ENCODE data around the gene KHK.

The KHK gene

GRCh38 chr2:27058210-27058609, 28.4 kb upstream of the KHK start:
- TF ChIP-seq EP300 (IDR thresholded peaks at IDR 0.05; ENCODE audit: borderline replicate concordance) (no peak), MAX (IDR thresholded peaks at IDR 0.05) (no peak), ZBTB7A (IDR thresholded peaks at IDR 0.05; ENCODE audit: low read depth) (no peak), YY1 (IDR thresholded peaks at IDR 0.05; ENCODE audit: low read depth) (no peak), REST (IDR thresholded peaks at IDR 0.05; ENCODE audit: low read depth) (no peak), TCF12 (IDR thresholded peaks at IDR 0.05; ENCODE audit: low read depth) (no peak), TEAD4 (IDR thresholded peaks at IDR 0.05) (no peak), RAD21 (IDR thresholded peaks at IDR 0.05; ENCODE audit: low read depth) (no peak), USF1 (IDR thresholded peaks at IDR 0.05) (no peak), CEBPB (IDR thresholded peaks at IDR 0.05) (no peak)

- TF ChIP-seq TEAD4 (IDR thresholded peaks at IDR 0.05): no peak
- TF ChIP-seq ZBTB7A (IDR thresholded peaks at IDR 0.05; ENCODE audit: low read depth): no peak
- no peak for TF ChIP-seq USF1 (IDR thresholded peaks at IDR 0.05)
- TF ChIP-seq MAX (IDR thresholded peaks at IDR 0.05): no peak
- no peak for TF ChIP-seq YY1 (IDR thresholded peaks at IDR 0.05; ENCODE audit: low read depth)
- TF ChIP-seq RAD21 (IDR thresholded peaks at IDR 0.05; ENCODE audit: low read depth): no peak
- TF ChIP-seq TCF12 (IDR thresholded peaks at IDR 0.05; ENCODE audit: low read depth): no peak
- no peak for TF ChIP-seq NFIC (IDR thresholded peaks at IDR 0.05)
- no peak for TF ChIP-seq REST (IDR thresholded peaks at IDR 0.05; ENCODE audit: low read depth)
- no peak for TF ChIP-seq TAF1 (IDR thresholded peaks at IDR 0.05; ENCODE audit: low read depth)
- no peak for TF ChIP-seq EGR1 (IDR thresholded peaks at IDR 0.05)
Measured at GRCh38 chr2:27059141-27059820, 27.3 kb upstream of the KHK start.

- TF ChIP-seq TEAD4 (IDR thresholded peaks at IDR 0.05) (no peak), RAD21 (IDR thresholded peaks at IDR 0.05; ENCODE audit: low read depth) (no peak), EP300 (IDR thresholded peaks at IDR 0.05; ENCODE audit: borderline replicate concordance) (no peak), USF1 (IDR thresholded peaks at IDR 0.05) (no peak), TAF1 (IDR thresholded peaks at IDR 0.05; ENCODE audit: low read depth) (no peak), YY1 (IDR thresholded peaks at IDR 0.05; ENCODE audit: low read depth) (no peak), TCF12 (IDR thresholded peaks at IDR 0.05; ENCODE audit: low read depth) (no peak), MAX (IDR thresholded peaks at IDR 0.05) (no peak), CREB1 (IDR thresholded peaks at IDR 0.05; ENCODE audit: low read depth) (no peak), REST (IDR thresholded peaks at IDR 0.05; ENCODE audit: low read depth) (no peak)
Measured at GRCh38 chr2:27060323-27060722, 26.2 kb upstream of the KHK start.

- TF ChIP-seq EGR1 (IDR thresholded peaks at IDR 0.05) (no peak), EP300 (IDR thresholded peaks at IDR 0.05; ENCODE audit: borderline replicate concordance) (no peak), NFIC (IDR thresholded peaks at IDR 0.05) (no peak)
Measured at GRCh38 chr2:27065128-27065527, 21.4 kb upstream of the KHK start.
